PC-3 (cell line): ENCODE data around the gene NPAS4. TPM values are rescaled to one million over a fixed set of nuclear protein-coding genes. Genes with fewer than 3 reads are reported as not detected.
A peak's percentile ranks its signal among the peaks of the same experiment; 100 is the strongest.

ENCODE experiments used
- ATAC-seq: fragments of 200-7000 bp; cut with Tn5 transposase; 2 replicates; pipeline ENCODE4 v1.9.1; 2020; ENCODE audit warnings: mild to moderate bottlenecking, moderate library complexity
- BruUV-seq: library from RNA; stranded (reverse); fragments of 400-500 nt; replicated peaks from 2 replicates; lab custom pipeline; 2021; lab: Mats Ljungman, UMichigan
- CTCF ChIA-PET: fragments of 300-600 bp; sonication (Branson Sonifier 250); formaldehyde crosslinking; loops from one replicate; lab custom pipeline; 2022; ENCODE audit warnings: antibody characterized with exemption; lab: Charles Lee
- POLR2A ChIA-PET: fragments of 300-600 bp; sonication (Branson Sonifier 250); formaldehyde crosslinking; loops from one replicate; lab custom pipeline; 2022; ENCODE audit warnings: antibody characterized with exemption; ENCODE audit not compliant: unreplicated experiment; lab: Charles Lee
- DNase-seq: peaks from one replicate; pipeline ENCODE4 v3.0.0-alpha.2; 2015
- H2AFZ ChIP-seq: fragments of 300-600 bp; sonication (generic); 2 replicates; pipeline ENCODE4 v1.6.0; 2016; ENCODE audit warnings: antibody characterized with exemption, low read length
- H3F3A ChIP-seq: fragments of 300-600 bp; sonication (generic); one replicate; pipeline ENCODE4 v1.6.0; 2017; ENCODE audit warnings: antibody characterized with exemption, low read length, control low read depth, mild to moderate bottlenecking; ENCODE audit not compliant: unreplicated experiment
- H3K27ac ChIP-seq: fragments of 300-600 bp; sonication (generic); 2 replicates; pipeline ENCODE4 v1.5.1; 2016; ENCODE audit warnings: mild to moderate bottlenecking, low read length
- H3K27me3 ChIP-seq: fragments of 300-600 bp; sonication (generic); 2 replicates; pipeline ENCODE4 v1.6.1; 2016; ENCODE audit warnings: low read length, mixed read lengths
- H3K36me3 ChIP-seq: fragments of 300-600 bp; sonication (generic); 2 replicates; pipeline ENCODE4 v1.6.1; 2016; ENCODE audit warnings: low read depth, mixed run types, low read length, mixed read lengths
- H3K4me1 ChIP-seq: fragments of 300-600 bp; sonication (generic); 2 replicates; pipeline ENCODE4 v1.5.1; 2016; ENCODE audit warnings: low read length; ENCODE audit not compliant: insufficient read depth
- H3K4me2 ChIP-seq: fragments of 300-600 bp; sonication (generic); 2 replicates; pipeline ENCODE4 v1.6.0; 2016; ENCODE audit warnings: low read length
- H3K4me3 ChIP-seq: fragments of 300-600 bp; sonication (generic); 2 replicates; pipeline ENCODE4 v1.5.1; 2016; ENCODE audit warnings: mild to moderate bottlenecking, low read length, mixed read lengths
- H3K79me2 ChIP-seq: fragments of 300-600 bp; sonication (generic); 2 replicates; pipeline ENCODE4 v1.6.1; 2017; ENCODE audit warnings: low read length, mixed read lengths
- H3K9ac ChIP-seq: fragments of 300-600 bp; sonication (generic); 2 replicates; pipeline ENCODE4 v1.6.0; 2016; ENCODE audit warnings: mild to moderate bottlenecking, low read length
- H3K9me2 ChIP-seq: fragments of 300-600 bp; sonication (generic); replicated peaks from 2 replicates; pipeline ENCODE4 v1.6.1; 2016; ENCODE audit warnings: mixed run types, low read length, mixed read lengths
- H3K9me3 ChIP-seq: fragments of 300-600 bp; sonication (generic); 2 replicates; pipeline ENCODE4 v1.6.1; 2016; ENCODE audit warnings: low read length, mixed read lengths
- H4K20me1 ChIP-seq: fragments of 300-600 bp; sonication (generic); 2 replicates; pipeline ENCODE4 v1.6.1; 2016; ENCODE audit warnings: low read length, mixed read lengths
- EZH2 ChIP-seq: fragments of 300-600 bp; sonication (generic); IDR thresholded peaks from one replicate; pipeline ENCODE4 v1.6.1; 2017; ENCODE audit warnings: antibody characterized with exemption, mild to moderate bottlenecking, low read length; ENCODE audit not compliant: unreplicated experiment
- EZH2phosphoT487 ChIP-seq: fragments of 300-600 bp; sonication (generic); IDR thresholded peaks from 2 replicates; pipeline ENCODE4 v1.6.1; 2018; ENCODE audit warnings: mild to moderate bottlenecking, antibody characterized with exemption, low read length, borderline replicate concordance
- intact Hi-C: fragments of 100-400 bp; cut with micrococcal nuclease; formaldehyde crosslinking; loops from 2 replicates; pipeline ENCODE4 v1.9.0; 2023
- total RNA-seq: library from RNA; depleted of rRNA; stranded (reverse); fragments of >200 nt; gene quantifications from 2 replicates; pipeline ENCODE4 v1.2.3, GENCODE V29; 2014
- TF ChIP-seq, protein P1 (sequence below): fragments of 300-600 bp; sonication (generic); conservative IDR thresholded peaks from 2 replicates; pipeline ENCODE4 v1.5.1; 2017; ENCODE audit warnings: antibody characterized with exemption, low read depth, mild to moderate bottlenecking, low read length

The NPAS4 gene
- total RNA-seq, 1 experiment from 2014 or later, result not detected

DNA sequence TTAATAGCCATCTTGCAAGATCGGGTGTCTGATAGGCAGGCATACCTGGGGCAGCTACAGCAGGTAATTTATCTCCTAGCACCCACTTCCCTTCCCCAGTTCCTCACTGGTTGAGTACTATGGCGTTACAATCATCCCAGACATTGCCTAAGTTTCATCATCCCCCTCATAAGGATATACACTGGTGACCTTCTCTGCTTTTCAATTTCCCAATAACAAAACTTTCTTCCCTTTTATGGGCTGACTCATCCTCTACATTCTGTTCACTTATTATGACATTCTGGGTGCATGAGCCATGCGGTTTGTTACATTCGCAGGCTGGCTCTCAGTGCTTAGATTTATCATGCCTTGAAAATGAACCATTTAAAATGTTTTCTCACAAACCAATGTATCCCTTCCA lies 22.8 kb downstream of the NPAS4 start:
- POLR2A ChIA-PET, result interaction anchor here (0.7 kb wide), 1 partner anchor 1944 kb away, joined by 3 read pairs; no protein-coding TSS in a partner anchor
- Histone ChIP-seq H2AFZ (no peak overlapping the region), H3K4me3 (no peak overlapping the region), H3K9me3 (no peaks in the 10 kb centered on the region), H3K4me2 (peak overlapping the region; percentile 60), H3K79me2 (no peaks in the 10 kb centered on the region), H4K20me1 (no peaks in the 10 kb centered on the region), H3K27ac (peak overlapping the region; percentile 67), H3K9ac (no peak overlapping the region; the same call in 1 of the 2 replicates), H3K36me3 (no peaks in the 10 kb centered on the region), H3F3A (peaks cover 7% of the 10 kb centered on the region), H3K4me1 (peaks cover 21% of the 10 kb centered on the region), H3K27me3 (no peaks in the 10 kb centered on the region), H3K9me2 (no peaks in the 10 kb centered on the region)
- DNase-seq (peak; percentile 98), ATAC-seq (peak; percentile 75)
- CTCF ChIA-PET, result no interaction called here
- no TSS peak for BruUV-seq
- TF ChIP-seq, protein P1, sequence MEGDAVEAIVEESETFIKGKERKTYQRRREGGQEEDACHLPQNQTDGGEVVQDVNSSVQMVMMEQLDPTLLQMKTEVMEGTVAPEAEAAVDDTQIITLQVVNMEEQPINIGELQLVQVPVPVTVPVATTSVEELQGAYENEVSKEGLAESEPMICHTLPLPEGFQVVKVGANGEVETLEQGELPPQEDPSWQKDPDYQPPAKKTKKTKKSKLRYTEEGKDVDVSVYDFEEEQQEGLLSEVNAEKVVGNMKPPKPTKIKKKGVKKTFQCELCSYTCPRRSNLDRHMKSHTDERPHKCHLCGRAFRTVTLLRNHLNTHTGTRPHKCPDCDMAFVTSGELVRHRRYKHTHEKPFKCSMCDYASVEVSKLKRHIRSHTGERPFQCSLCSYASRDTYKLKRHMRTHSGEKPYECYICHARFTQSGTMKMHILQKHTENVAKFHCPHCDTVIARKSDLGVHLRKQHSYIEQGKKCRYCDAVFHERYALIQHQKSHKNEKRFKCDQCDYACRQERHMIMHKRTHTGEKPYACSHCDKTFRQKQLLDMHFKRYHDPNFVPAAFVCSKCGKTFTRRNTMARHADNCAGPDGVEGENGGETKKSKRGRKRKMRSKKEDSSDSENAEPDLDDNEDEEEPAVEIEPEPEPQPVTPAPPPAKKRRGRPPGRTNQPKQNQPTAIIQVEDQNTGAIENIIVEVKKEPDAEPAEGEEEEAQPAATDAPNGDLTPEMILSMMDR, result no peak
- TF ChIP-seq EZH2, result no peak
- no peak for TF ChIP-seq EZH2phosphoT487
- intact Hi-C loops, result no loop called here

DNA sequence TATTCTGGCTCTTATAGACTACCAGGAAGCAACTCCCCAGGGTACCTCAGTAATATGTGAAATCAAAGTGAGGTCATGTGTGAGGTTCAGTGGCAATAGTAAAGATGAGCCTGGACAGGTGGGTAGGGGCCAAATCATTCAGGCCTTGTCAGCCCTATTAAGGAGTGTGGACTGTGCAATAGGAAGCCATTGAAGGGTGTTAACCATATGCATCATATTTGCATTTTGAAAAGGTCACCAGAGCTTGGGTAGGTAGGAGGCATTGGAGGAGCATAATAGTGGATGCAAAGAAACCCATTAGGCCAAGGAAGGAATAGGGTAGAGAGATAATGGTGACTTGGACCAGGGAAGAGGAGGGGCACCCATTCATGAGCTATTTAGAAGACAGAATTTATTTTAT lies 26.2 kb downstream of the NPAS4 start:
- intact Hi-C loops, result no loop called here
- DNase-seq, result no peak
- peaks cover 21% of the 10 kb centered on the region for H3K4me1 ChIP-seq
- no peaks in the 10 kb centered on the region for H3K36me3 ChIP-seq
- ChIA-PET POLR2A (no interaction called here), CTCF (no interaction called here)
- no peak overlapping the region for H2AFZ ChIP-seq
- H3F3A ChIP-seq, result peaks cover 7% of the 10 kb centered on the region
- TF ChIP-seq EZH2 (no peak), EZH2phosphoT487 (no peak)
- TF ChIP-seq, protein P1, result no peak
- ATAC-seq, result no peak
- H3K9me2 ChIP-seq, result no peaks in the 10 kb centered on the region
- no peak overlapping the region for H3K27ac ChIP-seq
- no TSS peak for BruUV-seq
- H4K20me1 ChIP-seq, result no peaks in the 10 kb centered on the region
- no peak overlapping the region for H3K4me3 ChIP-seq
- no peak overlapping the region for H3K4me2 ChIP-seq
- H3K27me3 ChIP-seq, result no peaks in the 10 kb centered on the region
- no peak overlapping the region for H3K9ac ChIP-seq
- no peaks in the 10 kb centered on the region for H3K79me2 ChIP-seq
- H3K9me3 ChIP-seq, result no peaks in the 10 kb centered on the region

DNA sequence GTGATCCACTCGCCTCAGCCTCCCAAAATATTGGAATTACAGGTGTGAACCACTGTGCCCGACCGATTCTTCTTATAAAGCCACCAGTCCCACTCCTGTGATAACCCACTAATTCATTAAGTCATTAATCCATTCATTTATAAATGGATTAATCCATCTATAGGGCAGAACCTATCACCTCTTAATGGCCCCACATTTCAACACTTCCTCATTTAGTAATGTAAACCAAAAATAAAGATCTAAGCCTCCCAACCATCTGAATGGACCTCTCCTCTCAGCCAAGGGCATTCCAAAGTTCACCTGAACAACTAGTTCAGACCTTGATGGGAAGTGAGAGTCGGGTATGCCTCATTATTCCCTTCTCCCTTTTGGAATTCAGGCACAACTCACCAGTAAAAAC lies 27.7 kb downstream of the NPAS4 start:
- ATAC-seq (no peak), DNase-seq (no peak)
- H3K79me2 ChIP-seq, result no peaks in the 10 kb centered on the region
- H3K9me3 ChIP-seq, result no peaks in the 10 kb centered on the region
- intact Hi-C loops, result no loop called here
- no peak overlapping the region for H3K4me2 ChIP-seq
- no peak for TF ChIP-seq EZH2
- TF ChIP-seq EZH2phosphoT487, result no peak
- TF ChIP-seq, protein P1, result no peak
- H3K4me3 ChIP-seq, result no peak overlapping the region
- peaks cover 7% of the 10 kb centered on the region for H3F3A ChIP-seq
- H3K36me3 ChIP-seq, result no peaks in the 10 kb centered on the region
- no peak overlapping the region for H3K9ac ChIP-seq
- peaks cover 11% of the 10 kb centered on the region for H3K4me1 ChIP-seq
- H3K27me3 ChIP-seq, result no peaks in the 10 kb centered on the region
- CTCF ChIA-PET, result no interaction called here
- H2AFZ ChIP-seq, result no peak overlapping the region
- no peak overlapping the region for H3K27ac ChIP-seq
- no peaks in the 10 kb centered on the region for H4K20me1 ChIP-seq
- H3K9me2 ChIP-seq, result no peaks in the 10 kb centered on the region
- POLR2A ChIA-PET, result no interaction called here
- no TSS peak for BruUV-seq
